ENCODE data around the gene KRT39. TPM values are rescaled to one million over a fixed set of nuclear protein-coding genes. Genes with fewer than 3 reads are reported as not detected.

The KRT39 gene
- total RNA-seq, 1 experiment from 2014 or later = not detected

Other genes with a start within 250 kb of the KRT39 start
- not detected in 2 replicates for gene KRT25, start 211.6 kb downstream of the KRT39 start, total RNA-seq (2014; rRNA removed)
- not detected in 2 replicates for gene KRT26, start 194.7 kb downstream of the KRT39 start, total RNA-seq (2014; rRNA removed)
- not detected in 2 replicates for gene KRT27, start 184.4 kb downstream of the KRT39 start, total RNA-seq (2014; rRNA removed)
- gene KRT28, start 167.0 kb downstream of the KRT39 start, total RNA-seq (2014; rRNA removed) = not detected in 2 replicates
- gene KRT10, start 144.3 kb downstream of the KRT39 start, total RNA-seq (2014; rRNA removed) = 18.3 and 24.8 TPM in 2 replicates
- gene KRT12, start 99.7 kb downstream of the KRT39 start, total RNA-seq (2014; rRNA removed) = not detected in 2 replicates
- 0.18 TPM in 1 of 2 replicates, not detected in the other for gene KRT20, start 81.7 kb downstream of the KRT39 start, total RNA-seq (2014; rRNA removed)
- gene KRT23, start 29.3 kb downstream of the KRT39 start, total RNA-seq (2014; rRNA removed) = not detected in 2 replicates
- gene KRT40, start 17.4 kb upstream of the KRT39 start, total RNA-seq (2014; rRNA removed) = not detected in 2 replicates
- gene KRTAP3-3, start 27.2 kb upstream of the KRT39 start, total RNA-seq (2014; rRNA removed) = not detected in 2 replicates
- not detected in 2 replicates for gene KRTAP3-2, start 33.0 kb upstream of the KRT39 start, total RNA-seq (2014; rRNA removed)
- 1.6 TPM in 1 of 2 replicates, not detected in the other for gene KRTAP3-1, start 42.2 kb upstream of the KRT39 start, total RNA-seq (2014; rRNA removed)
- 0.51 TPM in 1 of 2 replicates, not detected in the other for gene KRTAP1-5, start 60.3 kb upstream of the KRT39 start, total RNA-seq (2014; rRNA removed)
- gene KRTAP1-4, start 63.2 kb upstream of the KRT39 start, total RNA-seq (2014; rRNA removed) = not detected in 2 replicates
- not detected in 2 replicates for gene KRTAP1-3, start 67.9 kb upstream of the KRT39 start, total RNA-seq (2014; rRNA removed)
- not detected in 2 replicates for gene KRTAP1-1, start 74.5 kb upstream of the KRT39 start, total RNA-seq (2014; rRNA removed)
- gene KRTAP2-1, start 80.4 kb upstream of the KRT39 start, total RNA-seq (2014; rRNA removed) = not detected in 2 replicates
- not detected in 2 replicates for gene KRTAP2-2, start 88.3 kb upstream of the KRT39 start, total RNA-seq (2014; rRNA removed)
- gene KRTAP2-3, start 93.2 kb upstream of the KRT39 start, total RNA-seq (2014; rRNA removed) = 10.8 and 12.4 TPM in 2 replicates
- gene KRTAP2-4, start 98.9 kb upstream of the KRT39 start, total RNA-seq (2014; rRNA removed) = not detected in 2 replicates
- gene KRTAP4-7, start 117.2 kb upstream of the KRT39 start, total RNA-seq (2014; rRNA removed) = not detected in 2 replicates
- gene KRTAP4-8, start 131.2 kb upstream of the KRT39 start, total RNA-seq (2014; rRNA removed) = not detected in 2 replicates
- not detected in 2 replicates for gene KRTAP4-16, start 135.3 kb upstream of the KRT39 start, total RNA-seq (2014; rRNA removed)
- not detected in 2 replicates for gene KRTAP4-9, start 138.4 kb upstream of the KRT39 start, total RNA-seq (2014; rRNA removed)
- not detected in 2 replicates for gene KRTAP4-11, start 151.4 kb upstream of the KRT39 start, total RNA-seq (2014; rRNA removed)
- not detected in 2 replicates for gene KRTAP4-12, start 157.2 kb upstream of the KRT39 start, total RNA-seq (2014; rRNA removed)
- gene KRTAP4-6, start 173.6 kb upstream of the KRT39 start, total RNA-seq (2014; rRNA removed) = not detected in 2 replicates
- gene KRTAP4-5, start 182.9 kb upstream of the KRT39 start, total RNA-seq (2014; rRNA removed) = not detected in 2 replicates
- gene KRTAP4-4, start 193.8 kb upstream of the KRT39 start, total RNA-seq (2014; rRNA removed) = not detected in 2 replicates
- gene KRTAP4-3, start 201.3 kb upstream of the KRT39 start, total RNA-seq (2014; rRNA removed) = not detected in 2 replicates
- not detected in 2 replicates for gene KRTAP4-2, start 211.3 kb upstream of the KRT39 start, total RNA-seq (2014; rRNA removed)
- gene KRTAP4-1, start 218.0 kb upstream of the KRT39 start, total RNA-seq (2014; rRNA removed) = not detected in 2 replicates
- gene KRTAP9-1, start 222.9 kb upstream of the KRT39 start, total RNA-seq (2014; rRNA removed) = not detected in 2 replicates